ENCODE results near the gene NQO1.

NQO1 gene

DNA sequence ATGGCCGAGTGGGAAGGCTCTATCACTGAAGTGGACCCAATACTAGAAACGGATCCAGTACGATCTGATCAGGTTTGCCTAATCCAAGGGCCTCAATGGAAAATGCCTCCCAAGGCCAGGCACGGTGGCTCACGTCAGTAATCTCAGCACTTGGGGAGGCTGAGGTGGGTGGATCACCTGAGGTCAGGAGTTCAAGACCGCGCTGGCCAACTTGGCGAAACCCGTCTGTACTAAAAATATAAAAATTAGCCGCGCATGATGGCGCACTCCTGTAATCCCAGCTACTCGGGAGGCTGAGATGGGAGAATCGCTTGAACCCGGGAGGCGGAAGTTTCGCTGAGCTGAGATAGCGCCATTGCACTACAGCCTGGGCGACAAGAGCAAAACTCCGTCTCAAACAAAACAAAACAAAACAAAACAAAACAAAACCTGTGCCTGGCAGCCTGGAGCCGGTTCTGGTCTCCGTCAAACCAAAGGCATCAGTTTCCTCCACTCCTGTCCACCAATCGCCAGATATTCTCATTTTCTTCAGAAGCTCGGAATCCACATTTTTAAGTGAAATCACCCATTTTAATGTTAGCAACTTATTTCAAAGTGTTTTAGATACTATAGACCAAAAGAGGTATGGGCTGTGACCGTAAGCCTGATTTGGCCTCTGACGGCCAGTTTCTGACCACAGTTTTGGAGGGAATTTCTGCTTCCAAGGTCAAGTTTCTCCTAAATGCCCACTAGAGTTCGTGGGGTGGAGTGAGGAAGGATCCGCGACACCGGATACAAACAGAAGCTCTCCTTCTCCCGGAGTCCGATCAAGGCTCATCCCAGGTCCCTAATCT is 664 bp downstream of the NQO1 start:
- ATAC-seq (replicated peaks) = no peak
- Mint-ChIP-seq H3K27ac (peak overlapping the region; percentile 99), H3K4me3 (peak overlapping the region; percentile 96 to 100), H3K9me3 (no peaks in the 10 kb centered on the region), H3K36me3 (peaks cover 7 to 20% of the 10 kb centered on the region in 2 donors), H3K27me3 (no peaks in the 10 kb centered on the region), H3K4me1 (peaks cover 28 to 38% of the 10 kb centered on the region in 2 donors)
- no peak for DNase-seq

DNA sequence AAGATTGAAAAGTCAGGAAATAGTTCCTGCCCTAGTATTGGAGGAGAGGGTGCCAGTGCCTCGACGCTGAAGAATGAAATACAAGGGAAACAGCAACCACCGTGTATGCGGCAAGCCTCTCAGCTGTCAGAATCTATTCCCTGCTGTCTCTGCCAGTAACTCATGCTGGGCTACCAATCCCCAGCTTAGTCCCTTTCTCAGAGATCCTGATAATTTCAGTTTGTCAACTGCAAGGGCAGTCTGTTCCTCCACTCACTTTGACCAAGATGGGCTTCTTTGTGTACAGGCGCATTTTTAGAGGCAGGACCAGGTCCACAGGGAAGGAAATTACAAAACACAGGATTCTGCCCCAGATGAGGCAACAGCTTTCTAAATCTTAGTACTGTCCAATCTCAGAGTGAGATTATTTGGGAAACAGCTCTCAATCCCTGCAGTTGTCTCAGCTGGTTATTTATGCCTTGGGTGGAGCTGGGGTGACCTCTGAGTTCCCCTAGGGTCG is 1.3 kb downstream of the NQO1 start:
- peak overlapping the region; percentile 96 to 100 for H3K4me3 Mint-ChIP-seq
- H3K36me3 Mint-ChIP-seq = peaks cover 7 to 20% of the 10 kb centered on the region in 2 donors
- no peak for DNase-seq
- ATAC-seq (replicated peaks) = no peak
- H3K9me3 Mint-ChIP-seq = no peaks in the 10 kb centered on the region
- peaks cover 28 to 38% of the 10 kb centered on the region in 2 donors for H3K4me1 Mint-ChIP-seq
- H3K27ac Mint-ChIP-seq = peak overlapping the region; percentile 99
- no peaks in the 10 kb centered on the region for H3K27me3 Mint-ChIP-seq

DNA sequence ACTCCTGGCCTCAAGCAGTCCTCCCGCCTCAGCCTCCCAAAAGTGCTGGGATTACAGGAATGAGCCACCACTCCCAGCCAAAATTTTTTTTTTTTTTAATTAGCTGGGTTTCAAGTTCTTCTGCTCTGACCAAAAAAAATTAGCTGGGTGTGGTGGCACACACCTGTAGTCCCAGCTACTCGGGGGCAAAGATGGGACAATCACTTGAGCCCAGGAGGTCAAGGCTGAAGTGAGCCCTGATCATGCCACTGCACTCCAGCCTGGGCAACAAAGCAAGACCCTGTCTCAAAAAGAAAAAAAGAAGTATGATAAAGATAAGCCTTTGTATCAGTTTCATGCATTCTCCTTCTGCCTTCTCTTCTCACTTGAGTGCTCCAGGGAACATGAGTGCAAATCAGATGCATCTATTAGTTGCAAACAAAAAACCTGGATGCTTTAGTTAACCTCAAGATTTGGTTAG is 1.9 kb downstream of the NQO1 start:
- Mint-ChIP-seq H3K36me3 (peaks cover 7 to 20% of the 10 kb centered on the region in 2 donors), H3K4me3 (no peak overlapping the region), H3K27ac (peak overlapping the region; percentile 51), H3K9me3 (no peaks in the 10 kb centered on the region), H3K4me1 (peaks cover 28 to 38% of the 10 kb centered on the region in 2 donors), H3K27me3 (no peaks in the 10 kb centered on the region)
- DNase-seq = no peak
- ATAC-seq (replicated peaks) = no peak

GRCh38 chr16:69721441-69721957 is 4.9 kb downstream of the NQO1 start:
- no peak overlapping the region for H3K4me3 Mint-ChIP-seq
- H3K4me1 Mint-ChIP-seq = peaks cover 21 to 22% of the 10 kb centered on the region in 2 donors
- ATAC-seq (replicated peaks) = no peak
- no peaks in the 10 kb centered on the region for H3K27me3 Mint-ChIP-seq
- DNase-seq = no peak
- H3K9me3 Mint-ChIP-seq = no peaks in the 10 kb centered on the region
- H3K27ac Mint-ChIP-seq = no peak overlapping the region
- peaks cover 16 to 29% of the 10 kb centered on the region in 2 donors for H3K36me3 Mint-ChIP-seq

DNA sequence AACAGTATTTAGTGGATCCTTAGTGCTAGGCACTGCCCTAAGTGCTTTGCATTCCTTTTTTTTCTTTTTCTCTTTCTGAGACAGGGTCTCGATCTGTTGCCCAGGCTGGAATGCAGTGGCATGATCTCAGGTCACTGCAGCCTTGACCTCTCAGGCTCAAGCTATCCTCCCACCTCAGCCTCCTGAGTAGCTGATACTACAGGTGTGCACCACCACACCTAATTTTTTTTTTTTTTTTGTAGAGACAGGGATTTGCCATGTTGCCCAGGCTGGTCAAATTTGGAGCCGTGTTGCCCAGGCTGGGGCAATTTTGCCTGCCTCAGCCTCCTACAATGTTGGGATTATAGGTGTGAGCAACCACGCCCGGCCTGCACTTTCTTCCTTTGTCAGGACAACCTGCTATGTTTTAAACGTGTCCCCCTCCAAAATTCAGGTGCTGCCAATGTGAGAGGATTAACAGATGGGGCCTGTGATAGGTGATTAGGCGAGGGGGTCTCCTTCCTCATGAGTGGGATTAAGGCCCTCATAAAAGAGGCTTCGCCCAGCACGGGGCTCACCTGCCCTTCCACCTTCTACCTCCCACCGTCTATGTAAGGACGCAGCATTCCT is 5.4 kb downstream of the NQO1 start:
- peaks cover 17 to 19% of the 10 kb centered on the region in 2 donors for H3K4me1 Mint-ChIP-seq
- no peak overlapping the region for H3K27ac Mint-ChIP-seq
- DNase-seq (no peak), ATAC-seq (replicated peaks) (no peak)
- peaks cover 16 to 27% of the 10 kb centered on the region in 2 donors for H3K36me3 Mint-ChIP-seq
- H3K27me3 Mint-ChIP-seq = no peaks in the 10 kb centered on the region
- no peak overlapping the region for H3K4me3 Mint-ChIP-seq
- H3K9me3 Mint-ChIP-seq = no peaks in the 10 kb centered on the region

GRCh38 chr16:69718111-69718764 is 8.1 kb downstream of the NQO1 start:
- H3K4me3 Mint-ChIP-seq = no peak overlapping the region
- peaks cover 21 to 28% of the 10 kb centered on the region in 2 donors for H3K36me3 Mint-ChIP-seq
- ATAC-seq (replicated peaks) (no peak), DNase-seq (no peak)
- H3K4me1 Mint-ChIP-seq = peaks cover 4 to 9% of the 10 kb centered on the region in 2 donors
- H3K27ac Mint-ChIP-seq = no peak overlapping the region
- H3K27me3 Mint-ChIP-seq = no peaks in the 10 kb centered on the region
- H3K9me3 Mint-ChIP-seq = no peaks in the 10 kb centered on the region

GRCh38 chr16:69717066-69717465 is 9.3 kb downstream of the NQO1 start:
- H3K9me3 Mint-ChIP-seq = no peaks in the 10 kb centered on the region
- no peaks in the 10 kb centered on the region for H3K4me1 Mint-ChIP-seq
- DNase-seq (no peak), ATAC-seq (replicated peaks) (no peak)
- H3K36me3 Mint-ChIP-seq = peaks cover 28 to 32% of the 10 kb centered on the region in 2 donors
- H3K27me3 Mint-ChIP-seq = no peaks in the 10 kb centered on the region
- no peak overlapping the region for H3K27ac Mint-ChIP-seq
- no peak overlapping the region for H3K4me3 Mint-ChIP-seq

GRCh38 chr16:69712914-69713581 is 13.3 kb downstream of the NQO1 start:
- ATAC-seq (replicated peaks) = no peak
- H3K27ac Mint-ChIP-seq = peak overlapping the region; percentile 31

GRCh38 chr16:69712277-69712676 is 14.1 kb downstream of the NQO1 start:
- Mint-ChIP-seq H3K27me3 (no peaks in the 10 kb centered on the region), H3K27ac (no peak overlapping the region), H3K9me3 (no peaks in the 10 kb centered on the region), H3K36me3 (peaks cover 30 to 42% of the 10 kb centered on the region in 2 donors), H3K4me1 (no peaks in the 10 kb centered on the region), H3K4me3 (no peak overlapping the region)
- no peak for ATAC-seq (replicated peaks)
- DNase-seq = no peak

More at GRCh38 chr16:69712914-69713581, 13.3 kb downstream of the NQO1 start:
- no peak for DNase-seq
- Mint-ChIP-seq H3K9me3 (no peaks in the 10 kb centered on the region), H3K36me3 (peaks cover 33 to 41% of the 10 kb centered on the region in 2 donors), H3K4me1 (no peaks in the 10 kb centered on the region), H3K4me3 (no peak overlapping the region), H3K27me3 (no peaks in the 10 kb centered on the region)

- DNase-seq = no peak
- Mint-ChIP-seq H3K4me1 (no peaks in the 10 kb centered on the region), H3K27me3 (no peaks in the 10 kb centered on the region), H3K9me3 (no peaks in the 10 kb centered on the region), H3K27ac (no peak overlapping the region), H3K4me3 (no peak overlapping the region), H3K36me3 (peaks cover 26 to 35% of the 10 kb centered on the region in 2 donors)
- no peak for ATAC-seq (replicated peaks)
Measured at GRCh38 chr16:69711115-69711740, 15.1 kb downstream of the NQO1 start.

DNA sequence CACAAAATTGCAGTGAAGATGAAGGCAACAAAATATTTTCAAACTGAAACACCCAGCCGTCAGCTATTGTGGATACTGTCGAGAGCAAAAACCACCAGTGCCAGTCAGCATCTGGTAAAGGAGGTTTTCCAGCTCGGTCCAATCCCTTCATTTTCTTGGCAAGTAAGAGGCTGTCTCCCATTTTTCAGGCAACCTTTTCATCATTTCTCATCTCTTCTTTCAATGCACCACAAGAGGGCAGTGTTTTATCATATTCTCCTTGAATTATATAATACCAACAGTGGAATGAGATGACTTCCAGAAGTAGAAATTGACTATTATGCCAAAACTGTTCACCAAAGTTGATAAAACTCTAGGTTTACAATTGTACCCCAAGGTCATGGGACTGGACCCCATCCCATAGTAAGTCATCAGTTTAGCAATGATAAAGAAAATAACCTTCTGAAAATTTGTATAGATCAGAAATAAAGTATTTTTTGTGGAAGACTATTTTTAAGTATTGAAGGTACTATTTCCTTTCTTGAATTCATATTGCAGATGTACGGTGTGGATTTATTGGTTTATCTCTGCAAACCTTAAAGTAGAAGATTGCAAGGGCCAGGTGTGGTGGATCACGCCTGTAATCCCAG is 16.8 kb downstream of the NQO1 start:
- H3K9me3 Mint-ChIP-seq = no peaks in the 10 kb centered on the region
- H3K27ac Mint-ChIP-seq = no peak overlapping the region
- no peak overlapping the region for H3K4me3 Mint-ChIP-seq
- no peaks in the 10 kb centered on the region for H3K27me3 Mint-ChIP-seq
- no peaks in the 10 kb centered on the region for H3K4me1 Mint-ChIP-seq
- DNase-seq (no peak), ATAC-seq (replicated peaks) (peak in 1 of 2 donors; percentile 34)
- peaks cover 21 to 30% of the 10 kb centered on the region in 2 donors for H3K36me3 Mint-ChIP-seq

DNA sequence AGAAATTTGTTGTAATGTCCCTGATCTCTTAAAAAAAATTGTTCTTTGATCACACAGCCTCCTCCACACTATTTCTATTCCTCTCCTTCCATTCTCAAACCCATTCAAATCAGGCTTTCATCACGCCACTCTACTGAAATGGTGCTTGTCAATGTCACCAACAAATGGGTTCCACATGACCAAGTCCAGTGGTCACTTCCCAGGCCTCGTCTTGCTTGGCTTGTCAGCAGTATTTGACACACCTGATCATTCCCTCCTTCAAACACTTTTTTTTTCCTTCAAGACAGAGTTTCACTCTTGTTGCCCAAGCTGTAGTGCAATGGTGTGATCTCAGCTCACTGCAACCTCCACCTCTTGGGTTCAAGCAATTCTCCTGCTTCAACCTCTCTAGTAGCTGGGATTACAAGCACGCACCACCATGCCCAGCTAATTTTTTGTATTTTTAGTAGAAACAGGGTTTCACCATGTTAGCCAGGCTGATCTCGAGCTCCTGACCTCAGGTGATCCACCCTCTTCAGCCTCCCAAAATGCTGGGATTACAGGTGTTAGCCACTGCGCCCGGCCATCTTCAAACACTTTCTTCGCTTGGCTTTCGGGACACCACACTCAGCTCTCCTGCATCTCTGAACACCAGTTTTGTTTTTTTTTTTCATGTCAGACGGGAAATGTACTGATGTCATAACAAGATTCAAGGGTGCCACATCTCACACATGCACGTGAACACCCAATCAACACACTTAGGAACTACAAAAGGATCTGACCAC is 18.3 kb downstream of the NQO1 start:
- H3K9me3 Mint-ChIP-seq = no peaks in the 10 kb centered on the region
- DNase-seq = no peak
- peaks cover 0 to 1% of the 10 kb centered on the region in 2 donors for H3K4me1 Mint-ChIP-seq
- no peak overlapping the region for H3K4me3 Mint-ChIP-seq
- peaks cover 24 to 31% of the 10 kb centered on the region in 2 donors for H3K36me3 Mint-ChIP-seq
- no peaks in the 10 kb centered on the region for H3K27me3 Mint-ChIP-seq
- H3K27ac Mint-ChIP-seq = peak overlapping the region; percentile 67
- ATAC-seq (replicated peaks) = no peak
